ENCODE measurements around the gene ATOSB. TPM values are rescaled to one million over a fixed set of nuclear protein-coding genes. Genes with fewer than 3 reads are reported as not detected.

ATOSB gene, protein sequence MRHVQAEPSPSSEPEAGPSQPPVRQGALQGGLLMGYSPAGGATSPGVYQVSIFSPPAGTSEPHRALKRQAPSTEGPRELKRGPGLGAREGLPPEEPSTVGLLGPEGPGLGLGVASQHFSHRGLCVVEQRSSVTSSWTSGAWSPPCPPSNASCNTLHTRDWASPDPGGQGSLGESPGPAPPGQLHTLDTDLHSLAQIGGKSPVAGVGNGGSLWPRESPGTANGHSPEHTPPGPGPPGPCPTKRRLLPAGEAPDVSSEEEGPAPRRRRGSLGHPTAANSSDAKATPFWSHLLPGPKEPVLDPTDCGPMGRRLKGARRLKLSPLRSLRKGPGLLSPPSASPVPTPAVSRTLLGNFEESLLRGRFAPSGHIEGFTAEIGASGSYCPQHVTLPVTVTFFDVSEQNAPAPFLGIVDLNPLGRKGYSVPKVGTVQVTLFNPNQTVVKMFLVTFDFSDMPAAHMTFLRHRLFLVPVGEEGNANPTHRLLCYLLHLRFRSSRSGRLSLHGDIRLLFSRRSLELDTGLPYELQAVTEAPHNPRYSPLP
- total RNA-seq: 11.3 and 15.8 TPM in 2 replicates

DNA sequence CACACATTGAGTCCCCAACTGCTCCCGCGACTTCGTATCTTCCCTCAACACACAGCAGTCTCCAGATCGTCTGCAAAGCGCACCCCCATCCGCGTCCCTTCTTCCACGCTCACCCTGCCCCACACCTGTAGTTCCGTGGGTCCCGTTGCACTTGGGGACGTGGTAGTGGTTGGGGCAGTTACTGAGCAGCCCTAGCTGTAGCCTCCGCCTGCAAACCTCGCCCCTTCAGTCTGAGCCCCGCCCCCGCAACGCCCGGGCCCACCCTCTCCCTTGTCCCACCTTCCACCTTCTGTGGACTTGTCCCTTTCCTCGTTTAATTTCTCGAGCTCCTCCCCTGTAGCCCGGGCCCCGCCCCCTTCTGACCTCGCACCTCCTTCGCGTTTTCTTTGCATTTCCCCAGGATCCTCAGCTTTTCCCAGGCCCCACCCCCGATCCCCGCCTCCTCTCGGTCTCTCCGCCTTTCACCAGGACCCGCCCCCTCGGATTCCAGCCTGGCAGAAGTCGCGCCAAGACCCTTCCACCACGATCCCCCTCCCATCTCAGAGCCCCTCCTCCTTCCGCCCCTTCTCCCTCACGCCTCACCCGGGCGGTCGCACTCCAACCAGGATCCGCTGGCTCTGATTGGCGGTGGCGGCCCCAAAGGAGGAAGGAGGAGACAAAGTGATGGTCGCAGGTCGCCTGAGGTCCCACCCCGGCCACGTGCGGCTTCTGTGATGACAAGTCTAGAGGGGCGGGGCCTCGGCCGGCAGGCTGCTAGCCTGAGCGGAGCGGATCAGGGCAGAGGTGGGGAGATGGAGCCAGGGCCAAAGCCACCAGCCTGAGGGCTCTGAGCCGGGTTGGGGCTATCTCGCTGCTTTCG lies at the start of gene ATOSB:
ATOSB (minus strand) TSS at position 183 of the 859 bp plus-strand sequence. CDS start 7,588 bp downstream, outside the sequence.

DNA sequence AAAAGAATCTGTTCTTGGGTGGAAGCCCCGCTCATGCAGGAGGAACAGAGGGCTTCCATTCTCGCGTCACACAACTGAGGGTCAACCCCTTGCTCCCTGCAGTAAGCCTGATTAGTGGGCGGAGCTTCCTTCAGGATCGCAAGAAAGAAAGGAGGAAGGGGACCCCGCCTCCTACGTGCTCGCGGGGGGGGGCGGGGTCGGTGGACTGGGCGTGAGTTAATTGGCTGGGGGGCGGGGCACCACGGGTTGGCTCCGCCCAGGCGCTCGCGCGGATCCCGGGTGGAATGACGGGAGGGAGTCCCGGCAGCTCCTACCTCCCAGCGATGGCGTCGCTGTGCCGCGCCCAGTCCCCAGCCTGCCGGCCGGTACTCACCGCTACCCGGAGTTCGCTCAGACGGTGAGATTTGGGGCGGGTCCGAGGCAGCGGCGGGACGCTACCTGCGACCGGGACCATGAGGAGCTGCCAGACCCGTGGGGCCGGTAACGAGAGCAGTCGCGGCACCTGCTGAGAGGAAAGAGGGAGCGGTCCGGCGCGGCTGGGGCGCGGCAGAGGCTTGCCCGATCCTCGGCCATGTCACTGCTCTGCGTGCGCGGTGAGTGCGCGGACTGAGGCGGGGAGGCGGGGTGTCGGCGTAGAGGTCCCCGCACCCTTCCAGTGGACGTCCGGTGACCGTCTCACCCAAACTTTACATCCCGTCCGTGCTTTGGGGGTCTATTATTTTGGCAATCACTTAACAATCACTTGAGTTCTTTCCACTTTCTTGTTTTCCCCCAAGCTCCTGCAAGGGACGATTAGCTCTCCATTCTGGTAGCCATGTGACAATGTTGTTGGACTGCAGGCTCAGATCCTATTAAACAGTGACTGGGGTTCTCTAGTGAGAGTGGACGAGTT lies 46.3 kb upstream of the ATOSB start, which contains the start of gene UNC13B:
UNC13B (plus strand) TSS at position 297 of the 892 bp plus-strand sequence; CDS start at position 572, 275 bp downstream.

DNA sequence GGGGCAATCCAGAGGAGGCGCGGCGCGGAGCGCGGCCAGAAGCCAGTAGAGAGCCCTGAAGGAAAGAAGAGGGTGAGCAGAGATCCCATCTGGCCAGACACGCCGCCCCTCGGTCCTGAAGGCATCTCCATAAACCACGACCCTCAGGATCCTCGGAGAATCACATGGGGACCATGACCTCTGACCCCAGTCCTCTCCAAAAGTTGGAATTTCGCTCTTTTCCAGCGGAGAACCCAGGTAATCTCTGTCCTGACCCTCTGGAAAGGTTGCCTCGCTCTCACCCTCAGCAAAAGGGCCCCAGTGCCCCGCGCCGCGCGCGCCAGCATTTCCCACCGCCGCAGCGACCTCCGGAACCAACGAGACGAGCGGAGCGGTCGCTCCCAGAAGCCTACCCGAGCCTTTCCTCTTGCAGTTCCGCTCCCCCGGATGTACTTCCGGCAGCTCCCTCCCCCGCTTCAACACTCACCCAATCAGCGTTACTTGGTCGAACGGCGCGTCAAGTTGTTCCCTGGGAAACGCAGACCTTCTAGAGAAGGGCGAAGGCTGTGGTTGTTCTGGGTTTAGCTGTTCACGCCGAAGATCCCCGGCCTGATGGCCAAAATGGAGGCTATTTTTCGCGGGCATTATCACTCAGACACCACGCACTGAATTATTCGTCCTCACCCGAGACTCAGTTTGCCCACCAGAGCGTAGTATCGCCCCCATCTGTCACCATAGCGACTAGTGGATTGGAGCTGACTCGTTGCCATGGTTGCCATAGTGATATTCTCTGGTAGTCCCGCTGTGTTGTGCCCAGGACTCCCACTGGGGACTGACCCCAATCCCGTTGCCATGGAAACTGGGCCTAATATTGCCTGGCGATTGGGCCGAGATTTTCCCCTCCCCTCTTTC lies 12.6 kb downstream of the ATOSB start, which contains the start of gene STOML2:
STOML2 (minus strand) TSS at position 363 of the 891 bp plus-strand sequence; CDS start at position 326, 37 bp downstream.

DNA sequence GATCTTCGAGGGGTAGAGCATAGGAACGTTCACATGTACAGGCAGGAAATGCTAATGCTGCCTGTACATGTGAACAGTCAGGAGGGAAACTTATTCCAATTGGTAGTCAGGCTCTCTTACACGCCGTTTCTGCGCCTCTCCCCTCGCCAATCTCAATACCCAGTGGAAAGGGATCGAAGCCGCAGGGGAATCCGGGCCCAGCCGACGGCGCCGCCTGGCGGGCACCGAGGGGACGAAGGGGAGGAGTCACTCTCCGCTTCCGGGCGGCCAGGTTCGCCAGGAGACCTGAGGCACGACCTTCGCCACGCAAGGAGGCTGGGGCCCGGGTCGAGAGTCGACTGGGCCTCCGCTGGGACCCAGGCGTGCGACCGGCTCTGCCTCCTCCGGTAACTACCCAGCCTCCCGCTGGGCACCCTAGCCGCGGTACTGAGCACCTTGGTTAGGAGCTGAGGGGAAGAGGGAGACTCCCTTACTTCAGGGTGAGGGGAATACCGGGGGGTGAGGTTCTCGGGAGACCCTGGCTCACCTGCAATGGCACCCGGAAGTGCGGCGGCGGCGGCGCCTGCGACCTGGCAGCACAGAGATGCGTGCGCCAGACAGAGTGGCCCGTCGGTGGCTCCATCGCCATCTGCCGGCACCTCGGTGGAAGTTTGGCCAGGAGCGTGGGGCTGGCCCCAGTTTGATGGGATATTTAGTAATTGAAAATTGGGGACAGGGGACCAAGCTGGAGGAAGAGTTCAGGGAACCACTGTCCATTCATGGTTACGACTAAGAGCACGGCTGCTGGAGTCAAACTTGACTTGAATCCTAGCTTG lies 19.4 kb downstream of the ATOSB start, which contains the start of gene PIGO:
PIGO (minus strand) TSS at position 557 of the 815 bp plus-strand sequence. CDS start 1,026 bp downstream, outside the sequence.

DNA sequence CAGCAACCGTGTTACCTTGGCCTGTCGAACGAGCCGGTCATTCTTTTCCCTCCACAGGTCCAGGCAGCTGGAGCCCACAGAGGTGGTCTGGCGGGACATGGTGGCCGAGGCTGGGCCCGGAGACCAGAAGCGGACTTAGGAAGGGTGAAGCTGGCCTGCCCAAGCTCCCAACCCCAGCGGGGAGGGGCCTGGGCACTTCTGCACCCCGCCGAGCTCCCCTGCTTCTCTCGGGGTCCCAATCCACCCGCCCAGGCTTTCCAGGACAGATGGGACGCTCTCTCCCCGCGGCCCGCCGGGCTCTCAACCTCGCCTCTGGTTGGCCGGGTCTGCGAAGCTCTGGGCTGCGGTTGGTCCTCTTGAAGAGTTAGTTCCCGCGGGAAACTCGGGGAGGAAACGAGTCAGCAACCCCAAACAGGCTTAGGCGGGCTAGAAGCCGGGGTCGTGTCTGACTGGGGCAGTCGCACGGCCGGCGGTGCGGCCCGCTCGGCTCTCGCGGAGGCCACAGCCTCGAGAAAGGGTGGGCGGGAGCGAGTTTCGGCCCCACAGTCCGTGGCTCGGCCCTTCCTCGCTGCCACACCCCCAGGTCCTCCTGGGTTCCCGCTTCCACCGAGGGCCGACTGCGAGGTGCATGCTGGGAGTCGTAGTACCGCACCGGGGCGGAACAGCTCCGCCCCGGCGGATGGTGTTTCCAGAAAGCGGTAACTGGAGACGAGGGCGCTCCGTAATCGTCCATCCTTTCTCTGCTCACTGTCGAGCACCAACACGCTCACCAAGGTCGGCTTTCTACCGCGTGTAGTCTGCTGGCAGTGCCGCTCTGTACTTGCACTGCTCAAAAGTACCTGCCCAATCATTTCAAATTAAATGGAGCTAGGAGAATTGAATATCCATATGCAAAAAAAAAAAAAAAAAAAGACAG lies 36.0 kb downstream of the ATOSB start, which contains the start of gene FANCG:
FANCG (minus strand) TSS at position 517 of the 916 bp plus-strand sequence; CDS start at position 99, 418 bp downstream.

DNA sequence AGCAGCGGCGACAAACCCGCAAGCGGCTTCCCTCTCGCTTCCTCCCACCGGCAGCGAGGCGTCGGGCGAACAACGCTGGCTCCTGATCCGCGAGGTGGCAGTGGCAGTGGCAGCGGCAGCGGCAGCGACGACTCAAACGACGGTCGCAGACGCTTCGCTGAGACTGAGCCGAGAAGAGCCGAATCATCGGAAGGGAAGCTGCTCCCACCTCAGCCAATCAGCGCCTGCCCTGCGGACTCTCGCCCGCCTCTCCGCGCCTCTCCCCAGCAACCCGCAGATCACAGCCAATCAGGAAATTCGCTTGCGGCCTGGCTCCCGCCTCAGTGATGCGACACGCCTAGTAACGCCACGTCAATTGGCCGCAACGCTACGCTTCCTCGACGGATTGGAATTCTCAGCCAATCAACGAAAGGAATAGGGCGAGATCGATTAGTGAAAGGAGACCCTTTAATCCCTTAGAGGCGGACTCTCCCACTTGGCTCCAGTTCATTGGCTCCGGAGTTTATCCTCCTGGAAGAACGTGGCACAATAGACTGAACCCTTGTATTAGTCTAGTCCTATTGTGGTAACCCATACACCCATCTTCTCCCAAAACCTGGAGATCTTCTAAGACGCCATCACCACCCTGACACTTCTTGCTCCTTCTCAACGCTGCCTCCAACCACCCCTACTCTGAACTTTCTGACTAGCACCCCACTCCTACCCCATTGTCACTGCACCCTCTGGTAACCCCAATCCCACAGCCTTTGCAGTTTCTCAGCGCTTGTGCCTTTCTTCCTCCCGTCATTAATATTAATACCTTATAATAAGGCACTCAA lies 43.0 kb downstream of the ATOSB start, which contains the start of gene VCP:
VCP (minus strand) TSS at position 165 of the 818 bp plus-strand sequence. CDS start 272 bp downstream, outside the sequence.

Other genes with a start within 250 kb of the ATOSB start
- gene PHF24, start 157.6 kb downstream of the ATOSB start, total RNA-seq: 0.17 and 0.74 TPM in 2 replicates
- 11.1 and 12.9 TPM in 2 replicates for gene DNAJB5, start 126.1 kb downstream of the ATOSB start, total RNA-seq
- gene VCP, start 43.2 kb downstream of the ATOSB start, total RNA-seq: 266 and 279 TPM in 2 replicates
- 47.9 and 48.5 TPM in 2 replicates for gene FANCG, start 35.9 kb downstream of the ATOSB start, total RNA-seq
- gene PIGO, start 19.3 kb downstream of the ATOSB start, total RNA-seq: 22.4 and 26.3 TPM in 2 replicates
- 225 and 245 TPM in 2 replicates for gene STOML2, start 12.7 kb downstream of the ATOSB start, total RNA-seq
- 11.1 and 11.3 TPM in 2 replicates for gene UNC13B, start 46.1 kb upstream of the ATOSB start, total RNA-seq

Measured in bronchus fibroblast of lung (primary cell).